Activated CD4-positive, alpha-beta T cell treated with anti-CD3 and anti-CD28 coated beads, Interleukin-2, amount 10 ng/mL, durations not matched to agents 24 days and 14 days (primary cell): ENCODE data around the gene MAIP1. TPM values are rescaled to one million over a fixed set of nuclear protein-coding genes. Genes with fewer than 3 reads are reported as not detected.

Experiments used
- DNase-seq: peaks from one replicate; pipeline ENCODE4 v3.0.0; 2022
- H3K27ac Mint-ChIP-seq: one replicate; pipeline ENCODE4 v1.8.0; 2022; ENCODE audit warnings: mild to moderate bottlenecking, mixed read lengths
- H3K27me3 Mint-ChIP-seq: one replicate; pipeline ENCODE4 v1.8.0; 2022; ENCODE audit warnings: mixed read lengths
- H3K36me3 Mint-ChIP-seq: one replicate; pipeline ENCODE4 v1.8.0; 2022; ENCODE audit warnings: low read depth, mild to moderate bottlenecking, mixed read lengths
- H3K4me1 Mint-ChIP-seq: one replicate; pipeline ENCODE4 v1.8.0; 2021; ENCODE audit warnings: mixed read lengths
- H3K4me3 Mint-ChIP-seq: one replicate; pipeline ENCODE4 v1.8.0; 2022; ENCODE audit warnings: mild to moderate bottlenecking, moderate library complexity, mixed read lengths
- H3K9me3 Mint-ChIP-seq: one replicate; pipeline ENCODE4 v1.8.0; 2021; ENCODE audit warnings: mixed read lengths
- intact Hi-C: fragments of 100-400 bp; cut with micrococcal nuclease; formaldehyde crosslinking; loops from one replicate; pipeline ENCODE4 v1.15.1; 2023
- total RNA-seq: library from RNA; stranded (reverse); gene quantifications from 2 replicates; pipeline ENCODE4 v1.2.3, GENCODE V29; 2022

The MAIP1 gene
- total RNA-seq, 1 donor from 2014 or later: 27.9 TPM

DNA sequence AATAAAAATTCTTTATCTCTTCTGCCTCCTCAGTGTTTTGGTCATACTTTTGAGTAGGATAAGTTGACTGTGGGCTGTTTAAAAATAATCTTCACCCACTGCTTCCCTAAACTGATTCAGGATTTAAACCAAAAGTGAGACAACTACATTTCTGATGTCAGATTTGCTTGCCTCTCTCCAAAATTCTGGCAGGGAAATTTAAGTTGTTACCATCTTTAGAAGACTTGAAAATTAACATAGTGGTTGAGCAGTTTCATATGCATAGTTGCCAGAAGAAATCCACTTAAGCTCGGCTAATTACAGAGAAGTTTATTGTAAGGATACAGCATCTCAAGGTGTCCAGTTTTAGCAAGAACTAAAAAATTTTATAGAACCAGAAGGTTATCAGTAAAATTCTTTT, 57.0 kb downstream of the MAIP1 start:
- no peak for DNase-seq
- no peak overlapping the region for H3K4me3 Mint-ChIP-seq
- H3K27ac Mint-ChIP-seq: no peak overlapping the region
- no peaks in the 10 kb centered on the region for H3K9me3 Mint-ChIP-seq
- intact Hi-C loops: no loop called here
- H3K36me3 Mint-ChIP-seq: no peaks in the 10 kb centered on the region
- H3K4me1 Mint-ChIP-seq: no peaks in the 10 kb centered on the region
- peaks cover 25% of the 10 kb centered on the region for H3K27me3 Mint-ChIP-seq

Other genes starting within 250 kb of the MAIP1 start
- gene FTCDNL1, start 104.4 kb upstream of the MAIP1 start, total RNA-seq: 2.0 and 2.1 TPM in 2 replicates
- 17.1 and 17.4 TPM in 2 replicates for gene C2orf69, start 44.3 kb upstream of the MAIP1 start, total RNA-seq
- gene TYW5, start 91 bp upstream of the MAIP1 start, total RNA-seq: 10.9 and 11.7 TPM in 2 replicates